Neural cell (in vitro differentiated cells): ENCODE data around the gene ZFYVE28. TPM values are rescaled to one million over a fixed set of nuclear protein-coding genes. Genes with fewer than 3 reads are reported as not detected.

Experiments
- H2AFZ ChIP-seq: fragments of 200-600, 300-800 bp; sonication (generic), shearing (Covaris generic); 2 replicates; pipeline ENCODE4 v1.6.0; 2014; ENCODE audit warnings: low read depth, mild to moderate bottlenecking, antibody characterized with exemption, low read length, moderate library complexity
- H3F3A ChIP-seq: fragments of 200-600 bp; shearing (Covaris generic); 2 replicates; pipeline ENCODE4 v1.6.1; 2016; ENCODE audit warnings: mild to moderate bottlenecking, moderate library complexity, mixed read lengths, antibody characterized with exemption, low read length; ENCODE audit not compliant: insufficient read depth, poor library complexity, severe bottlenecking
- H3K27ac ChIP-seq: fragments of 200-600, 300-800 bp; sonication (generic), shearing (Covaris generic); 2 replicates; pipeline ENCODE4 v1.5.1; 2014; ENCODE audit warnings: mild to moderate bottlenecking, low read length, moderate library complexity
- H3K27me3 ChIP-seq: fragments of 300-800, 200-600 bp; sonication (generic), shearing (Covaris generic); 2 replicates; pipeline ENCODE4 v1.6.0; 2014; ENCODE audit warnings: mild to moderate bottlenecking, low read depth, low read length, moderate library complexity; ENCODE audit not compliant: insufficient read depth
- H3K36me3 ChIP-seq: fragments of 300-800, 200-600 bp; sonication (generic), shearing (Covaris generic); 2 replicates; pipeline ENCODE4 v1.5.1; 2014; ENCODE audit warnings: mild to moderate bottlenecking, antibody characterized with exemption, low read length, moderate library complexity; ENCODE audit not compliant: insufficient read depth
- H3K4me2 ChIP-seq: fragments of 300-800, 200-600 bp; sonication (generic), shearing (Covaris generic); 2 replicates; pipeline ENCODE4 v1.6.0; 2014; ENCODE audit warnings: mild to moderate bottlenecking, low read length
- H3K4me3 ChIP-seq: fragments of 300-800, 200-600 bp; sonication (generic), shearing (Covaris generic); 2 replicates; pipeline ENCODE4 v1.5.1; 2014; ENCODE audit warnings: mild to moderate bottlenecking, low read length, moderate library complexity
- H3K79me2 ChIP-seq: fragments of 200-600 bp; shearing (Covaris generic); replicated peaks from 2 replicates; pipeline ENCODE4 v1.6.0; 2014; ENCODE audit warnings: mild to moderate bottlenecking, low read length, moderate library complexity; ENCODE audit not compliant: insufficient read depth
- H3K9ac ChIP-seq: fragments of 300-800, 200-600 bp; sonication (generic), shearing (Covaris generic); 2 replicates; pipeline ENCODE4 v1.6.1; 2016; ENCODE audit warnings: mild to moderate bottlenecking, low read length, mixed read lengths
- H3K9me2 ChIP-seq: fragments of 200-600 bp; shearing (Covaris generic); 2 replicates; pipeline ENCODE4 v1.6.1; 2016; ENCODE audit warnings: mild to moderate bottlenecking, low read length, mixed read lengths; ENCODE audit not compliant: insufficient read depth
- H3K9me3 ChIP-seq: fragments of 200-600, 300-800 bp; sonication (generic), shearing (Covaris generic); 2 replicates; pipeline ENCODE4 v1.6.1; 2016; ENCODE audit warnings: mild to moderate bottlenecking, mixed run types, low read length, moderate library complexity, mixed read lengths
- H4K20me1 ChIP-seq: fragments of 200-600 bp; shearing (Covaris generic); 2 replicates; pipeline ENCODE4 v1.6.1; 2016; ENCODE audit warnings: mild to moderate bottlenecking, mixed run types; ENCODE audit not compliant: insufficient read depth
- EP300 ChIP-seq: fragments of 450-650 bp; conservative IDR thresholded peaks from 2 replicates; pipeline ENCODE4 v1.6.1; 2014; ENCODE audit warnings: antibody characterized with exemption, mild to moderate bottlenecking, moderate library complexity; ENCODE audit not compliant: poor library complexity, severe bottlenecking
- EZH2 ChIP-seq: fragments of 200-600, 300-800 bp; shearing (Covaris generic), sonication (generic); IDR thresholded peaks from 2 replicates; pipeline ENCODE4 v1.6.1; 2014; ENCODE audit warnings: antibody characterized with exemption, low read length, borderline replicate concordance, mild to moderate bottlenecking; ENCODE audit not compliant: insufficient read depth, poor library complexity, severe bottlenecking
- MXI1 ChIP-seq: fragments of 450-650 bp; conservative IDR thresholded peaks from 2 replicates; pipeline ENCODE4 v1.6.1; 2014; ENCODE audit warnings: antibody characterized with exemption, mild to moderate bottlenecking; ENCODE audit not compliant: poor library complexity, severe bottlenecking
- POLR2AphosphoS5 ChIP-seq: IDR thresholded peaks from 2 replicates; pipeline ENCODE4 v1.6.1; 2012
- RAD21 ChIP-seq: fragments of 450-650 bp; conservative IDR thresholded peaks from 2 replicates; pipeline ENCODE4 v1.6.1; 2014; ENCODE audit warnings: antibody characterized with exemption, mild to moderate bottlenecking, moderate library complexity
- SMC3 ChIP-seq: fragments of 450-650 bp; conservative IDR thresholded peaks from 2 replicates; pipeline ENCODE4 v1.6.1; 2014; ENCODE audit warnings: antibody characterized with exemption, mild to moderate bottlenecking, moderate library complexity; ENCODE audit not compliant: poor library complexity
- TAF1 ChIP-seq: IDR thresholded peaks from 2 replicates; pipeline ENCODE4 v1.6.1; 2012; ENCODE audit warnings: low read depth
- polyA plus RNA-seq: library from polyadenylated mRNA; depleted of rRNA; stranded (reverse); fragments of >200 nt; gene quantifications from 2 replicates; pipeline ENCODE4 v1.2.3, GENCODE V29; 2014
- TF ChIP-seq, protein P1 (sequence below): IDR thresholded peaks from 2 replicates; pipeline ENCODE4 v1.6.1; 2012; ENCODE audit warnings: borderline replicate concordance
- TF ChIP-seq, protein P2 (sequence below): fragments of 450-650 bp; IDR thresholded peaks from 2 replicates; pipeline ENCODE4 v1.5.1; 2014; ENCODE audit warnings: antibody characterized with exemption, mild to moderate bottlenecking, moderate library complexity; ENCODE audit not compliant: poor library complexity, severe bottlenecking

The ZFYVE28 gene
- polyA plus RNA-seq, 1 donor from 2014 or later: 2.4 TPM

DNA sequence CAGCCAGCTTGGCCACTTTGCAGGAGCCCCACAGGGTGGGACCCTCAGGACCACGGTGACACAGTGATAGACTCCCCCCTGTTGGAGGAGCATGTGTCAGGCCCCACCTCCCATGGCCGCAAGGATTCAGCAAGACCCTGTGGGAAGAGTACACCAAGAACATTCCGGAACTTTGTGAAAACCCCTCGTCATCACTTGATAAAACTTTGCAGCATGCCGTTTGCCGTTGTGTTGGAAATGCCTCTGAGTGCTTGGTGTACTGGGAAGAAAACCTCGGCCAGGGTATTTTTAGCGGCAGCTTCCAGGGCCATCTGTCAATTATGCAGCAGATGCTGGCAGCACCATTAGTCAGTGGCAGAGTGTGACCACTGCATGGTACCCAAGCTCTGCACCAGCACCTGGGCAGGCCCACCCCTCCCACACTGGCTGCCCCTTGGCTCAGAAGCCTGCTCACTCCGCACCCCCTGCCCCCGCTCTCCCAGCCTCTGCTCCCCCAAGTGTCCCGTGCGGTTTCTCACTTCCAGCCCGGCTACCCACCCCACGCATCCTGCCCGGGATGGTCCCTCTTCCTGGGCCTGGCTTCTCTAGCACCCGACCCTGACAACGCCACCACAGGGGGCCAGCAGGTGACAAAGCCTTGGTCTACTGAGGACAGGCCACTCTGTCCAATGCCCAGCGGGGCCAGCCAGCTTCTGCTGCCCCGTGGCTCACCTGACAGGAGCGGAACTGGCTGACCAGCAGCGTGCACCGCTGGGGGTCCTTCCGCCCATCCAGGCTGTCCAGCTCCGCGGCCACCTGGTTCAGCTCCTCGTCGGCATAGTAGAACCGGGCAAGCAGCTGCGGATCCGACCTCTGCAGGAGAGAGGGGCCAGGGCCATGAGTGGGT, 65.0 kb downstream of the ZFYVE28 start:
- no peak overlapping the region for H3K4me2 ChIP-seq
- no peaks in the 10 kb centered on the region for H3K36me3 ChIP-seq
- no peak overlapping the region for H3K27ac ChIP-seq
- no peaks in the 10 kb centered on the region for H3F3A ChIP-seq
- no peak for TF ChIP-seq EZH2
- TF ChIP-seq, protein P1, sequence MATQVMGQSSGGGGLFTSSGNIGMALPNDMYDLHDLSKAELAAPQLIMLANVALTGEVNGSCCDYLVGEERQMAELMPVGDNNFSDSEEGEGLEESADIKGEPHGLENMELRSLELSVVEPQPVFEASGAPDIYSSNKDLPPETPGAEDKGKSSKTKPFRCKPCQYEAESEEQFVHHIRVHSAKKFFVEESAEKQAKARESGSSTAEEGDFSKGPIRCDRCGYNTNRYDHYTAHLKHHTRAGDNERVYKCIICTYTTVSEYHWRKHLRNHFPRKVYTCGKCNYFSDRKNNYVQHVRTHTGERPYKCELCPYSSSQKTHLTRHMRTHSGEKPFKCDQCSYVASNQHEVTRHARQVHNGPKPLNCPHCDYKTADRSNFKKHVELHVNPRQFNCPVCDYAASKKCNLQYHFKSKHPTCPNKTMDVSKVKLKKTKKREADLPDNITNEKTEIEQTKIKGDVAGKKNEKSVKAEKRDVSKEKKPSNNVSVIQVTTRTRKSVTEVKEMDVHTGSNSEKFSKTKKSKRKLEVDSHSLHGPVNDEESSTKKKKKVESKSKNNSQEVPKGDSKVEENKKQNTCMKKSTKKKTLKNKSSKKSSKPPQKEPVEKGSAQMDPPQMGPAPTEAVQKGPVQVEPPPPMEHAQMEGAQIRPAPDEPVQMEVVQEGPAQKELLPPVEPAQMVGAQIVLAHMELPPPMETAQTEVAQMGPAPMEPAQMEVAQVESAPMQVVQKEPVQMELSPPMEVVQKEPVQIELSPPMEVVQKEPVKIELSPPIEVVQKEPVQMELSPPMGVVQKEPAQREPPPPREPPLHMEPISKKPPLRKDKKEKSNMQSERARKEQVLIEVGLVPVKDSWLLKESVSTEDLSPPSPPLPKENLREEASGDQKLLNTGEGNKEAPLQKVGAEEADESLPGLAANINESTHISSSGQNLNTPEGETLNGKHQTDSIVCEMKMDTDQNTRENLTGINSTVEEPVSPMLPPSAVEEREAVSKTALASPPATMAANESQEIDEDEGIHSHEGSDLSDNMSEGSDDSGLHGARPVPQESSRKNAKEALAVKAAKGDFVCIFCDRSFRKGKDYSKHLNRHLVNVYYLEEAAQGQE: no peak
- no peak for TF ChIP-seq RAD21
- no peak for TF ChIP-seq MXI1
- TF ChIP-seq SMC3: no peak
- H3K9me3 ChIP-seq: no peaks in the 10 kb centered on the region
- no peak overlapping the region for H3K9ac ChIP-seq
- H3K9me2 ChIP-seq: no peaks in the 10 kb centered on the region
- H2AFZ ChIP-seq: no peak overlapping the region
- H4K20me1 ChIP-seq: no peaks in the 10 kb centered on the region
- H3K4me3 ChIP-seq: no peak overlapping the region
- no peaks in the 10 kb centered on the region for H3K27me3 ChIP-seq
- H3K79me2 ChIP-seq: no peaks in the 10 kb centered on the region

DNA sequence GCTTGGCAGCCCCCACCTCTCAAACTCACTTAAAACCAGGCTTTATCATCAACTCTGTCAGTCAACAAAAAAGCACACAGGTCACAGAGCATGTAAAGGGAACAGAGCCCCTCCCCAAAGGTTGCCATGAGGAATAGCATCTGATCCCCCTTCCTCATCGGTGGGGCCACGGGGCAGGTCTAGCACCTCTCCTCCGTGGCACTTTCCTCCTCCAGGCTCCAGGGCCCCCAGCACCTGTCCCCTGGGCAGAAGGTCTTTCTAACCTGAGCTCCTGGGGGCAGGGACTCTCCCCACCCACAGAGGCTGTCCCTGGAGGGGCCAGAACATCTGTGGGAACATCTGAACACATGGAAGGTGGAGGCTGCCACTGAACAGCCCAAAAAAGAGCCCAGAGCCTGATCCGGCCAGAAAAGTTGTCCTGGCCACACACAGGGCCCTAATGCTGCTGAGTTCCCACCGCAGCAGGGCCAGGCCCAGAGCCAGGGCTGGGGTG, 65.7 kb downstream of the ZFYVE28 start:
- Histone ChIP-seq H4K20me1 (no peaks in the 10 kb centered on the region), H3K9ac (no peak overlapping the region), H3F3A (no peaks in the 10 kb centered on the region), H3K27me3 (no peaks in the 10 kb centered on the region), H3K4me2 (no peak overlapping the region), H3K36me3 (no peaks in the 10 kb centered on the region), H3K27ac (no peak overlapping the region), H3K9me2 (no peaks in the 10 kb centered on the region), H2AFZ (no peak overlapping the region), H3K9me3 (no peaks in the 10 kb centered on the region), H3K4me3 (no peak overlapping the region), H3K79me2 (no peaks in the 10 kb centered on the region)
- TF ChIP-seq EP300 (no peak), RAD21 (no peak), TAF1 (no peak), MXI1 (no peak), SMC3 (no peak), EZH2 (no peak), POLR2AphosphoS5 (no peak)
- TF ChIP-seq, protein P1: no peak
- TF ChIP-seq, protein P2, sequence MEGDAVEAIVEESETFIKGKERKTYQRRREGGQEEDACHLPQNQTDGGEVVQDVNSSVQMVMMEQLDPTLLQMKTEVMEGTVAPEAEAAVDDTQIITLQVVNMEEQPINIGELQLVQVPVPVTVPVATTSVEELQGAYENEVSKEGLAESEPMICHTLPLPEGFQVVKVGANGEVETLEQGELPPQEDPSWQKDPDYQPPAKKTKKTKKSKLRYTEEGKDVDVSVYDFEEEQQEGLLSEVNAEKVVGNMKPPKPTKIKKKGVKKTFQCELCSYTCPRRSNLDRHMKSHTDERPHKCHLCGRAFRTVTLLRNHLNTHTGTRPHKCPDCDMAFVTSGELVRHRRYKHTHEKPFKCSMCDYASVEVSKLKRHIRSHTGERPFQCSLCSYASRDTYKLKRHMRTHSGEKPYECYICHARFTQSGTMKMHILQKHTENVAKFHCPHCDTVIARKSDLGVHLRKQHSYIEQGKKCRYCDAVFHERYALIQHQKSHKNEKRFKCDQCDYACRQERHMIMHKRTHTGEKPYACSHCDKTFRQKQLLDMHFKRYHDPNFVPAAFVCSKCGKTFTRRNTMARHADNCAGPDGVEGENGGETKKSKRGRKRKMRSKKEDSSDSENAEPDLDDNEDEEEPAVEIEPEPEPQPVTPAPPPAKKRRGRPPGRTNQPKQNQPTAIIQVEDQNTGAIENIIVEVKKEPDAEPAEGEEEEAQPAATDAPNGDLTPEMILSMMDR: no peak
